GM12891 (cell line): ENCODE data around the gene AJUBA.

Source experiments
- POLR2AphosphoS5 ChIP-seq: IDR thresholded peaks from 2 replicates; pipeline ENCODE4 v1.6.1; 2011; ENCODE audit warnings: low read depth, low read length, control low read depth
- POU2F2 ChIP-seq: IDR thresholded peaks from 2 replicates; pipeline ENCODE4 v1.6.1; 2011; ENCODE audit warnings: low read depth, mild to moderate bottlenecking, control low read depth, low read length, moderate library complexity
- TAF1 ChIP-seq: IDR thresholded peaks from 2 replicates; pipeline ENCODE4 v1.6.1; 2011; ENCODE audit warnings: low read depth, low read length, control low read depth

DNA sequence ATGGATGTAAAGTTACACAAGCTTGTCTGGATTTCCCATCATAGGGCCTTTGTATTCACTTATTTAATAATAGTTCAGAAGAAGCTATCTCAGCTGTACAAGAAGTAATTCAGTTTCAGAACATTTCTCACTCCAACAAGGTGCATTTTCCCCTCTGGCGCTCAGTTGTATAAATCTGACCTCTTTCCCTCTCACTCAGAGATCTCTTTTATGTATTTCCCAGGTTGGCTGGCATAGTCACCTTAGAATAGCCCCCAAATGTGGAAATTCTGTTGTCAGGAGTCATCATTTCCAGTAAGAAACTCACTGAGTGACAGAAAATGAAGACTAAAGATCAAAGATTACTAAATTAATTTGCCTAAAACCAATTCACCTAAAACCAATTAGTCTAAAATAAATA is 11.2 kb downstream of the AJUBA start:
- no peak for TF ChIP-seq POU2F2
- no peak for TF ChIP-seq POLR2AphosphoS5
- no peak for TF ChIP-seq TAF1
